ENCODE measurements around the gene CLDND1. TPM values are rescaled to one million over a fixed set of nuclear protein-coding genes. Genes with fewer than 3 reads are reported as not detected.

Gene CLDND1
- total RNA-seq, 1 donor from 2014 or later: 89.7 TPM

GRCh38 chr3:98532275-98532637 is 9.6 kb upstream of the CLDND1 start:
- Mint-ChIP-seq H3K36me3 (ENCODE audit: low read depth) (no peaks in the 10 kb centered on the region), H3K9me3 (ENCODE audit: low read depth) (no peaks in the 10 kb centered on the region), H3K27ac (ENCODE audit: unreplicated experiment) (no peak overlapping the region), H3K4me3 (ENCODE audit: unreplicated experiment) (no peak overlapping the region), H3K4me1 (ENCODE audit: low read depth) (no peaks in the 10 kb centered on the region), H3K27me3 (ENCODE audit: low read depth) (peaks cover 42% of the 10 kb centered on the region)
- TF ChIP-seq CTCF (IDR thresholded peaks at IDR 0.05): no peak
- no peak for DNase-seq (ENCODE audit: low spot score)

- no peak for TF ChIP-seq CTCF (IDR thresholded peaks at IDR 0.05)
- no peak within 1 kb of the TSS for H3K27ac Mint-ChIP-seq (ENCODE audit: unreplicated experiment)
These were observed 9.0 kb upstream of the CLDND1 start, which contains the start of gene GPR15 for GRCh38 chr3:98531622-98532274. Gene GPR15, plus strand, starts transcription at chr3:98531978. Its CDS starts 56 bp downstream, at chr3:98532034.

GRCh38 chr3:98530676-98531075 is 8.0 kb upstream of the CLDND1 start:
- no peaks in the 10 kb centered on the region for H3K9me3 Mint-ChIP-seq (ENCODE audit: low read depth)

More at GRCh38 chr3:98531622-98532274, 9.0 kb upstream of the CLDND1 start, which contains the start of gene GPR15:
- DNase-seq (ENCODE audit: low spot score): no peak
- H3K9me3 Mint-ChIP-seq (ENCODE audit: low read depth): no peaks in the 10 kb centered on the region
- no peak within 1 kb of the TSS for H3K4me3 Mint-ChIP-seq (ENCODE audit: unreplicated experiment)
- H3K27me3 Mint-ChIP-seq (ENCODE audit: low read depth): peaks cover 42% of the 10 kb centered on the region
- H3K4me1 Mint-ChIP-seq (ENCODE audit: low read depth): no peaks in the 10 kb centered on the region
- no peaks in the 10 kb centered on the region for H3K36me3 Mint-ChIP-seq (ENCODE audit: low read depth)

GRCh38 chr3:98529856-98530459 is 7.3 kb upstream of the CLDND1 start:
- peaks cover 41% of the 10 kb centered on the region for H3K27me3 Mint-ChIP-seq (ENCODE audit: low read depth)
- H3K36me3 Mint-ChIP-seq (ENCODE audit: low read depth): no peaks in the 10 kb centered on the region
- H3K9me3 Mint-ChIP-seq (ENCODE audit: low read depth): no peaks in the 10 kb centered on the region
- no peaks in the 10 kb centered on the region for H3K4me1 Mint-ChIP-seq (ENCODE audit: low read depth)
- TF ChIP-seq CTCF (IDR thresholded peaks at IDR 0.05): no peak
- no peak overlapping the region for H3K4me3 Mint-ChIP-seq (ENCODE audit: unreplicated experiment)
- no peak overlapping the region for H3K27ac Mint-ChIP-seq (ENCODE audit: unreplicated experiment)
- DNase-seq (ENCODE audit: low spot score): no peak

More at GRCh38 chr3:98530676-98531075, 8.0 kb upstream of the CLDND1 start:
- no peaks in the 10 kb centered on the region for H3K36me3 Mint-ChIP-seq (ENCODE audit: low read depth)
- H3K4me1 Mint-ChIP-seq (ENCODE audit: low read depth): no peaks in the 10 kb centered on the region
- no peak for DNase-seq (ENCODE audit: low spot score)
- H3K27me3 Mint-ChIP-seq (ENCODE audit: low read depth): peaks cover 41% of the 10 kb centered on the region
- no peak overlapping the region for H3K27ac Mint-ChIP-seq (ENCODE audit: unreplicated experiment)
- no peak for TF ChIP-seq CTCF (IDR thresholded peaks at IDR 0.05)
- H3K4me3 Mint-ChIP-seq (ENCODE audit: unreplicated experiment): no peak overlapping the region

GRCh38 chr3:98528474-98529346 is 6.0 kb upstream of the CLDND1 start:
- Mint-ChIP-seq H3K36me3 (ENCODE audit: low read depth) (no peaks in the 10 kb centered on the region), H3K9me3 (ENCODE audit: low read depth) (no peaks in the 10 kb centered on the region), H3K27me3 (ENCODE audit: low read depth) (peaks cover 41% of the 10 kb centered on the region), H3K4me3 (ENCODE audit: unreplicated experiment) (no peak overlapping the region), H3K27ac (ENCODE audit: unreplicated experiment) (no peak overlapping the region), H3K4me1 (ENCODE audit: low read depth) (no peaks in the 10 kb centered on the region)
- DNase-seq (ENCODE audit: low spot score): no peak
- TF ChIP-seq CTCF (IDR thresholded peaks at IDR 0.05): no peak
